HG03354 (cell line): ENCODE measurements around the gene PSENEN.

Experiments used
- ATAC-seq: cut with Tn5 transposase; IDR thresholded peaks from one replicate; pipeline ENCODE4 v1.9.1; 2021; ENCODE audit warnings: mild to moderate bottlenecking; ENCODE audit not compliant: unreplicated experiment, poor library complexity, severe bottlenecking

Gene PSENEN

GRCh38 chr19:35731779-35732405, 13.6 kb upstream of the PSENEN start:
- no peak for ATAC-seq

- no peak for ATAC-seq
Measured at GRCh38 chr19:35732540-35733179, 12.8 kb upstream of the PSENEN start.

- no peak for ATAC-seq
Measured at GRCh38 chr19:35733180-35734125, 12.0 kb upstream of the PSENEN start.

GRCh38 chr19:35734273-35734672, 11.2 kb upstream of the PSENEN start:
- no peak for ATAC-seq

- no peak for ATAC-seq
Measured at GRCh38 chr19:35734889-35735288, 10.6 kb upstream of the PSENEN start.

- no peak for ATAC-seq
Measured at GRCh38 chr19:35736913-35737886, 8.3 kb upstream of the PSENEN start.

GRCh38 chr19:35738021-35738886, 7.2 kb upstream of the PSENEN start:
- ATAC-seq, result no peak

- no peak for ATAC-seq
Measured at GRCh38 chr19:35738887-35739229, 6.6 kb upstream of the PSENEN start.

- no peak for ATAC-seq
Measured at GRCh38 chr19:35739275-35740107, 6.0 kb upstream of the PSENEN start.

GRCh38 chr19:35740108-35740422, 5.4 kb upstream of the PSENEN start:
- ATAC-seq, result peak; percentile 24

GRCh38 chr19:35740423-35741202, 4.8 kb upstream of the PSENEN start:
- ATAC-seq, result peak; percentile 67

GRCh38 chr19:35741203-35741515, 4.3 kb upstream of the PSENEN start:
- no peak for ATAC-seq

GRCh38 chr19:35742121-35742724, 3.2 kb upstream of the PSENEN start, which contains the start of gene IGFLR1:
Gene IGFLR1 (minus strand): TSS chr19:35742452. CDS start chr19:35741180, 1,272 bp downstream.
- no peak for ATAC-seq

GRCh38 chr19:35743640-35744429, 1.6 kb upstream of the PSENEN start:
- ATAC-seq, result no peak

- peak; percentile 40 for ATAC-seq
Measured at GRCh38 chr19:35744430-35745327, 772 bp upstream of the PSENEN start.
